BLaER1 (cell line): ENCODE data around the gene NLRX1.
"Not testable (repeated sequence)": the region's sequence is repeated elsewhere in the genome, so short reads cannot be mapped to it uniquely, and the experiment has no call there.

Source experiments
- H3K27ac ChIP-seq: shearing (Covaris generic); formaldehyde crosslinking; 2 replicates; pipeline ENCODE4 v1.8.1; 2022
- H3K27me3 ChIP-seq: shearing (Covaris generic); formaldehyde crosslinking; 2 replicates; pipeline ENCODE4 v1.8.1; 2022
- H3K36me3 ChIP-seq: shearing (Covaris generic); formaldehyde crosslinking; 2 replicates; pipeline ENCODE4 v1.8.1; 2022
- H3K4me1 ChIP-seq: shearing (Covaris generic); formaldehyde crosslinking; 2 replicates; pipeline ENCODE4 v1.8.1; 2022
- H3K4me2 ChIP-seq: shearing (Covaris generic); formaldehyde crosslinking; 2 replicates; pipeline ENCODE4 v1.8.1; 2022
- H3K4me3 ChIP-seq: shearing (Covaris generic); formaldehyde crosslinking; 2 replicates; pipeline ENCODE4 v1.8.1; 2022
- H3K9ac ChIP-seq: shearing (Covaris generic); formaldehyde crosslinking; 2 replicates; pipeline ENCODE4 v1.8.1; 2022
- H3K9me3 ChIP-seq: shearing (Covaris generic); formaldehyde crosslinking; 2 replicates; pipeline ENCODE4 v1.8.1; 2022
- H4K20me1 ChIP-seq: shearing (Covaris generic); formaldehyde crosslinking; 2 replicates; pipeline ENCODE4 v1.8.1; 2022
- Cebpa-rat ChIP-seq: shearing (Covaris generic); IDR thresholded peaks from 2 replicates; pipeline ENCODE4 v1.8.1; 2022

NLRX1 gene

DNA sequence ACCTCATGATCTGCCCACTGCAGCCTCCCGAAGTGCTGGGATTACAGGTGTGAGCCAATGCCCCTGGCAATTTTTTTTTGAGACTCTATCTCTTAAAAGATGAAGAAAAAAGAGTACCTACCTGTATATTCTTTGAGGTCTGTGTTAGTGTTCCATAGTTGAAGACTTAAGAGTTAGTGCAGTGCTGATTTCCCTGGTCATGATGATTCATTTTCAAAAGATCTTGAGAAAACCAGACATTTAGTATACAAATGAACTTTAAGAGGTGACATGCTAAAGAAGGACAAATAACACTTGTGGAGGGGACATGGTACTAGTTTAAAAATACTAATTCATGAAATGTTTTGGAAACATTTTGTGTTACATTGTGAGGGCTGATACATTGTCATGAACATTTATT lies 55.3 kb downstream of the NLRX1 start:
- Histone ChIP-seq H3K4me2 (no peak overlapping the region), H3K27me3 (no peaks in the 10 kb centered on the region), H3K4me3 (no peak overlapping the region), H3K4me1 (no peaks in the 10 kb centered on the region), H3K27ac (no peak overlapping the region), H3K9me3 (no peaks in the 10 kb centered on the region), H3K36me3 (peaks cover 36% of the 10 kb centered on the region), H3K9ac (no peak overlapping the region), H4K20me1 (peaks cover 100% of the 10 kb centered on the region)
- TF ChIP-seq Cebpa-rat = no peak

DNA sequence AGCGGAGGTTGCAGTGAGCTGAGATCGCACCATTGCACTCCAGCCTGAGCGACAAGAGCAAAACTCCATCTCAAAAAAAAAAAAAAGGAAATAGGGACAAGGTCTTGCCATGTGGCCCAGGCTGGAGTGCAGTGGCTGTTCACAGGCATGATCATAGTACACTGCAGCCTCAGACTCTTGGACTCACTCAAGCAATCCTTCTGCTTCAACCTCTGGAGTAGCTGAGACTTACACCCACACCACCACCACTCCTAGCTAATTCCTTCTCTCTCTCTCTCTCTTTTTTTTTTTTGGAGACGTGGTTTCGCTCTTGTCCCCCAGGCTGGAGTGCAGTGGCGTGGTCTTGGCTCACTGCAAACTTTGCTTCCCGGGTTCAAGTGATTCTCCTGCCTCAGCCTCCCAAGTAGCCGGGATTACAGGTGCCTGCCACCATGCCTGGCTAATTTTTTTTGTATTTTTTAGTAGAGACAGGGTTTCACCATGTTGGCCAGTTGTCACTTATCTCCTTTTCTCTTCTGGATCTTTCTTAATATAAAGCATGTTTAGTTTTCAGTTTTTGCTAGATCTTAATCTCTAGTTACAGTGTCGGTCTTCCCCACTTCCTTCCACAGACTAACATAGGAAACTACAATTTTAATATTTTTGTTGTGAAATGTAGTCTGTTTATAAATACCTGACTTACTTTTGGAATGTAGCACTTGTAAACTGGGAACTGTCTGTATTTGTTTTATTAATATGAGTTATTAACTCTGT lies 60.2 kb downstream of the NLRX1 start:
- not testable (repeated sequence) for H3K4me2 ChIP-seq, H3K4me3 ChIP-seq, H3K9ac ChIP-seq, H3K4me1 ChIP-seq, H3K9me3 ChIP-seq, H3K27me3 ChIP-seq, H3K27ac ChIP-seq
- Histone ChIP-seq H4K20me1 (peaks cover 89% of the 10 kb centered on the region), H3K36me3 (peaks cover 53% of the 10 kb centered on the region)

DNA sequence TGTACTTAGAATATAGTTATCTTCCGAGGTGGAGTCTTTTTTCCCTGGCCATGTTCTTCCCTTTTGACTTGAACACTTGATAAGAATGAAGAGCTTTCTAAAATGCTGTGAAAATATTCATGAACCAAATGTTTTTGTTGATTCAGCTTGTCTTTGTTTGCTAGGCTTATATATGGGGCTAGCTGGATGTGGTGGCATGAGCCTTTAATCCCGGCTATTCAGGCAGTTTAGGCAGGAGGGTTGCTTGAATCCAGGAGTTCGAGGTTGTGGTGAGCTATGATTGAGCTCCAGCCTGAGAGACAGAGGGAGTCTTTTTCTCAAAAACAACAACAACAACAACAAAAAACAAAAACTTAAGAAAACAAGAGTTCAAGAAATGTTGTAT lies 60.8 kb downstream of the NLRX1 start:
- H3K27ac ChIP-seq = no peak overlapping the region
- no peak for TF ChIP-seq Cebpa-rat
- H3K9ac ChIP-seq = no peak overlapping the region
- H3K9me3 ChIP-seq = no peaks in the 10 kb centered on the region
- H3K27me3 ChIP-seq = no peaks in the 10 kb centered on the region
- peaks cover 59% of the 10 kb centered on the region for H3K36me3 ChIP-seq
- no peaks in the 10 kb centered on the region for H3K4me1 ChIP-seq
- no peak overlapping the region for H3K4me3 ChIP-seq
- peaks cover 83% of the 10 kb centered on the region for H4K20me1 ChIP-seq
- no peak overlapping the region for H3K4me2 ChIP-seq

- Histone ChIP-seq H3K9me3 (no peaks in the 10 kb centered on the region), H3K4me3 (no peak overlapping the region), H3K4me2 (no peak overlapping the region), H3K9ac (no peak overlapping the region), H4K20me1 (peaks cover 79% of the 10 kb centered on the region), H3K27ac (no peak overlapping the region), H3K27me3 (no peaks in the 10 kb centered on the region), H3K4me1 (no peaks in the 10 kb centered on the region), H3K36me3 (peaks cover 61% of the 10 kb centered on the region)
- TF ChIP-seq Cebpa-rat = no peak
Measured at GRCh38 chr11:119229741-119230140, 61.2 kb downstream of the NLRX1 start.
